KOPT-K1 (cell line): Measurements from ENCODE around the gene HOXA13.

Source experiments
- H3K27ac ChIP-seq: fragments of 200-600 bp; sonication (generic); 2 replicates; pipeline ENCODE4 v1.5.1; 2016; ENCODE audit warnings: antibody characterized with exemption, mild to moderate bottlenecking, low read depth, low read length; ENCODE audit not compliant: poor library complexity, severe bottlenecking
- H3K36me3 ChIP-seq: fragments of 200-600 bp; sonication (generic); 2 replicates; pipeline ENCODE4 v1.5.1; 2017; ENCODE audit warnings: antibody characterized with exemption, mild to moderate bottlenecking, low read length, moderate library complexity; ENCODE audit not compliant: insufficient read depth
- H3K9me3 ChIP-seq: fragments of 200-600 bp; sonication (generic); 2 replicates; pipeline ENCODE4 v1.5.1; 2017; ENCODE audit warnings: antibody characterized with exemption, low read length, mild to moderate bottlenecking; ENCODE audit not compliant: insufficient read depth, poor library complexity, severe bottlenecking

Gene HOXA13

DNA sequence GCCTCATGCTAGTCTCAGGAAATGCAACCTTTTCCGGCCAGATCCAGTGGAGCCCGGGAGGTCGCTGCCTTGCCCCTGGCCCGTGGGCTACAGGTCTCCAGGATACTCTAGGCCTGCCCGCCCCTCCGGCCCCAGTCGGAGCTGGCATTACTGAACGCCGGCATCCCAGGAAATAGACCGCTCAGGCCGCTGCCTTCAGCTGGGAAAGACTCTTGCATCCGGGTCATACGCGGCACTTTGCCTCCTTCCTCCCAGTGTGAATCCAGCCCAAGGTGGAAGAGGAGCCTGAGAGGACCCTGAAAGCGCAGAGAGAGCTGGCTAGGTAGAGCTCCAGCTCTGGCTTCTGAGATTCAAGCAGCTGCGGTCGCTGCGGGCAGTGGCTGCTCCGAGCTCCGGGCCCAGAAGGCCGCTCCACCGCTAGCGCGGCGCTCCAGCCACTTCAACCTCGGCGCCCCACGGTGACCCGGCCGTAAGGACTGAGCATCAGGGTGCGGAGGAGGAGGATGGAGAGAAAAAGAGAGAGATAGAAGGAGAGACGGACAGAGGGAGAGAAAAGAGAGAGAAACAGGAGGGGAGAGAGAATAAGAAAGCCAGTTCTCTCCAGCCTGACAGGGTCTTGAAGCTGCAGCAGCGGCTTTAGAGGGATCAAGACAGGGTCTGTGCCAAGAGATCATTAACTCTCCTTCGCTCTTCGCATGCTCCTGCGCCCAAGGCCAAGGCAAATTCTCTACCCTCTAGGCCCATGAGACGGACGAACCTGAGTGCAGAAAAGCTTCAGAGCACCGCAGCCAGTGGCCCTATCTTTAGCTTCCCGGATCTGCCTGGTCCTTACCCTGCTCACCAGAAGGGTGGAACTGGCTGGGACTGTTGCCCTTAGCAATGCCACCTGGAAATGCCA lies 24.0 kb downstream of the HOXA13 start:
- Histone ChIP-seq H3K9me3 (peaks cover 8% of the 10 kb centered on the region), H3K27ac (no peak overlapping the region), H3K36me3 (no peaks in the 10 kb centered on the region)

DNA sequence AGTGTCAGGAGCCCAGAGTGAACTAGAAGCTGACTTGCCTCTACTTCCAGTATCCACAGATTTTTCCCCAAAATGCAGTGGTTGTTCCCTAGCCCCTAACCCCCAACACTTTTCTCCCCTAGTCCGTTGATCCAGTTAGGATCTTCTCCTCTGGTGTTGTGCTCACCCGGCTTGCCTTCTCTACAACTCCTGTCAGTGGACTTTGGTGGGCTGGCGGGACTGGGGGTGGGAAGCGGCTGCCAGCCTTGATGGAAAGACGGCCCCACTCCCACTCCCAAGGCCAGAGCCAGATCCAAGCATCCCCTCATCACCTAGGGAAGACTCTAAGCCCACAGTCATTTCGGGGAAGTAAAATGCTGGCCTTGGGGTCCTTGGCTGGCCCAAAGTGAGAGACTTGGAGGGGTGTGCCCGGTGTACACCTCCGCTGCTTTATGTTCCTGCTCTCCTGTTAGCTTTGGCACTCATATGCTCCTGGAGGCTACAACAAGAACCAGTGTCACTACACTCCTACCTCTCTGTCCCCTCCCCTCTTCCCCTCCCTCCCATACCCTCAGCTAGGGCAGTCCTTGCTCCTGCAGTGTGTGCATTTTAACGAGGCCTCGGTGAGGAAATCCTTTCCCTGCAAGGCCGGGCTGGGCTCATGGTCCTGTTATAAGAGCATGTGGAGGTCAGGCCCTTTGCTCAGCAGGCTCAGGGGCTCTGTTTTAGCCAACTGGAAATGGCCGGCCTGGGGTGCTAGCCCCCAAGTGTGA lies 24.8 kb downstream of the HOXA13 start:
- Histone ChIP-seq H3K36me3 (no peaks in the 10 kb centered on the region), H3K9me3 (peaks cover 8% of the 10 kb centered on the region), H3K27ac (no peak overlapping the region)

- Histone ChIP-seq H3K9me3 (peaks cover 8% of the 10 kb centered on the region), H3K27ac (no peak within 1 kb of the TSS), H3K36me3 (no peaks in the 10 kb centered on the region)
These were observed 25.7 kb downstream of the HOXA13 start, which contains the start of gene HOXA10 for GRCh38 chr7:27173956-27174873. Gene HOXA10, minus strand, starts transcription at chr7:27174320. Its CDS starts 14 bp downstream, at chr7:27174306.

DNA sequence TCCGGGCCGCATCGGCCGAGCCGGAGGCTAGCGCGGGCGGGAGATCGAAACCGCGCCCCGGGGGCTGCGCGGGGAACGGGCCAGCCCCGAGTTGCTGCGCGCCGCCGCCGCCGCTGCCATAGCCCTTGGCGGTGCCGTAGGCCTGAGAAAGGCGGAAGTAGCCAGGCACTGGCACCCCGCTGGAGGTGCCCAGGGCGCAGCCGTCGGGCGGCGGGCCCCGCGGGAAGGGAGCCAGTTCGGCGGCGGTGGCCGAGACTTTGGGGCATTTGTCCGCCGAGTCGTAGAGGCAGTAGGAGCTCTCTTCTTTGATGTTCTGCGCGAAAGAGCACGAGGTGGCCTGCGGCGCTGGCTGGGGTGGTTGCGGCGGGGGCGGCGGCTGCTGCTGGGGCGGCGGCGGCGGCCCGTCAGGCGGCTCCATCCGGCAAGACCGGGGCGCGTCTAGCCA lies 26.4 kb downstream of the HOXA13 start:
- H3K36me3 ChIP-seq, result no peaks in the 10 kb centered on the region
- H3K9me3 ChIP-seq, result peaks cover 8% of the 10 kb centered on the region
- H3K27ac ChIP-seq, result no peak overlapping the region

GRCh38 chr7:27172823-27173510 lies 26.9 kb downstream of the HOXA13 start:
- Histone ChIP-seq H3K9me3 (peaks cover 8% of the 10 kb centered on the region), H3K27ac (no peak overlapping the region), H3K36me3 (no peaks in the 10 kb centered on the region)

- Histone ChIP-seq H3K27ac (no peak overlapping the region), H3K36me3 (no peaks in the 10 kb centered on the region), H3K9me3 (peaks cover 8% of the 10 kb centered on the region)
These were observed 27.5 kb downstream of the HOXA13 start for GRCh38 chr7:27172315-27172774.

DNA sequence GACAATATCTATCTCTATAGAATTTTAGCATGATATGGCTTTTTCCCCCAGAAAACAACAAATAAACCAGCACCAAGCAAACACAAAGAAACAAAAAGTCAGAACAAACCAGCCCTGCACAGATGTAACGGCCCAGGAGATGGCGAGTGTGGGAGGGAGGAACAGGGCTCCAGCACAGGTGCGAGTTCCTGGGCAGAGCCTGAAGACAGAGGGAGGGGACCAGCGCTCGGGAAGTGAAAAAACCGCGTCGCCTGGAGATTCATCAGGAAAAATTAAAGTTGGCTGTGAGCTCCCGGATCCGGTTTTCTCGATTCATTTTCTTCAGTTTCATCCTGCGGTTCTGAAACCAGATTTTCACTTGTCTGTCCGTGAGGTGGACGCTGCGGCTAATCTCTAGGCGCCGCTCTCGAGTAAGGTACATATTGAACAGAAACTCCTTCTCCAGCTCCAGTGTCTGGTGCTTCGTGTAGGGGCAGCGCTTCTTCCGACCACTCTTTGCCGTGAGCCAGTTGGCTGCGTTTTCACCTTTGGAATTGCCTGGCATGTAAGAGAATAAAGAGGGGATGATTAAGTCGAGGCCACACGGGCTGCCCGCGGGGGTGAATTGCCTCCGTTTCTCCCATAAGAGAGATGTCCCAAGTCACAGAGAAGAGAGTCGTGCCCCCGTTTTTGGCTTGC lies 28.1 kb downstream of the HOXA13 start:
- H3K9me3 ChIP-seq, result peaks cover 8% of the 10 kb centered on the region
- no peak overlapping the region for H3K27ac ChIP-seq
- no peaks in the 10 kb centered on the region for H3K36me3 ChIP-seq

DNA sequence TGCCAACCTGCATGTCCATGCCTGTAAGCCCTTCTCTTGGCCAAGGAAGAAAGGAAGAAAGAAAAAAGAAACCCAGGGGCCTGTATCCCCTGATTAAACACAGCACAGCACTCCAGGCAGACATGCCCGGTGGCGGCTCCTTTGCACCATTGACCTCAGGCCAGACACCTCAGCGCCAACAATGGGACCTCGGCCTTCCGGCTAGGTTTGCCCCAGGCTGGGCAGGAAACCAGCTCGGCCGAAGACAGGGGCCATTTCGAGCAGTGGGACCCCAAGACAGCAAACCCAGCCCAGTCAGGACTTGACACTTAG lies 28.6 kb downstream of the HOXA13 start:
- H3K27ac ChIP-seq, result no peak overlapping the region
- H3K9me3 ChIP-seq, result peaks cover 8% of the 10 kb centered on the region
- no peaks in the 10 kb centered on the region for H3K36me3 ChIP-seq

DNA sequence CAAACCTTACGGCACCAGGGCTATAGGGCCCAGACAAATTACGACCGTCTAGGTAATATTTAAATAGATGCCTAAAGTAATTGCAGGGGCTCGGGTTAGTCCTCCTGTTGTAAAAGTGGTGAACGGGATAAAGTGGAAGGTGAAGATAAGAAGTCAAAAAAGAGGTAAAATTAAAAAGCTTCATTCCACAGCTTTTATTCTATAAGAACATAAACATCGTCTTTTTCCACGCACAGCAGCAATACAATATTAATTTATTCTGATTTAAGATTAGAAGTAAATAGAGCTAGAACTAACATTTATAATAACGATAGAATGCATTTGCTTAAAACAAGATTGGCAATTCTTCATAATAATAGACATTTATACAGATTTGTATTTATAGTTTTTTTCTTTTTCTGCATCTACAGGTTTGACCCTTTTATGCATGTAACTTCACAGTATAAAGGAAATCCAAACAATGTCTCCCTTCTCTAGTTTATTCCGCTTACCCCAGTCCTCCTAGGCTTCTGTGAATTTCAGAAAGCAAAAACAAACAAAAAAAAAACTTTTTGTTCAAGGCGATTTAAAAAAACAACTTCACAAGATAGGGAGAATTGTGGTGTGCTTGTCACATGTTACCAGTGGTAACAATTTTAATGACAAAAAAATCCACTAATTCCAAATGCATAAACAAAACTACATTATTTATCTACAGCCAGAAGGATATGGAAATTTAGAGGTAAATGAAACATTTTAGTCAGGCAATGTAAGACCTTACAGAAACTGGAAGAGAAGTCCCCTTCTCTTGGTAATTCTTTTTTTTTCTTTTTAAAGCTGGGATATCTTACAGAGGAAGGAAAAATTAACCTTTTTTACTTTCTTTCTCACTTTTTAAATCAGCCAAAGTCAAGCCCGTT lies 29.2 kb downstream of the HOXA13 start:
- Histone ChIP-seq H3K9me3 (peaks cover 8% of the 10 kb centered on the region), H3K36me3 (no peaks in the 10 kb centered on the region), H3K27ac (no peak overlapping the region)

DNA sequence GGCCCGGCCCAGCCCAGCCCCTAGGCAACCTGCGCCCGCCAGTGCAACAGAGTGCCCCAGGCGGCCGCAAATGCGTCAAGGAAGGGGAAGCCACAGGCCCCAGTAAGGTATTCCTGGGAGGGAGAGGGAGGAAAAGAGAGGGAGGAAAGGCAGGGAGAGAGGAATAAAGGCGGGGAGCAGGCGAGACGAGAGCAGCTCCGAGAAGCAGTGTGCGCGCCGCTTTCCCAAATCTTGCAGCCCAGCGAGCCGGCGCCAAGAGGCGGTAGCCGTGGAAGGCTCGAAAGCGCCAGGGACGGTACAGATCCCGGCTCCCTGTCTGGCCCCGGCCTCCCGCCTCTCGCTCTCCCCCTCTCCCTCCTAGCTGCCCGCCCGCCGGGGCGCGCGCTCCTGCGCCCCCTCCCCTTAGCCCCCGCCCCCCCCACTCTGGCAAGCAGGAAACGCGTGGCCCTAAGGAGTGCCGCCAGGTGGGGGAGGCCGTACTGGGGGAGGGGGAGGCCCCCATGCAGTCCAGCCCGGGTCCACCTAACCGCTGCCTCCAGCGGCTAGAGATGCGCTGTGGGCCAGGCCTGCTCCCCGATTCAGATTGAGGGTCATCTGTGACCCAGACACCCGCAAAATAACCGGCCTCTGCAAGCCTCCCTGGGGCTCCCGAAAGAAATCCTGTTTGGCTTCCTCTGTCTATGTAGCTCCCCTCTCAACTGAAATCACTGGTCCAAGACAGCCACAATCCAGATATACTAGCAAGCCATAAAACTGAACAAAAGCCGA lies 30.0 kb downstream of the HOXA13 start:
- peaks cover 8% of the 10 kb centered on the region for H3K9me3 ChIP-seq
- no peaks in the 10 kb centered on the region for H3K36me3 ChIP-seq
- H3K27ac ChIP-seq, result no peak overlapping the region

- H3K9me3 ChIP-seq, result no peaks in the 10 kb centered on the region
- H3K27ac ChIP-seq, result no peak overlapping the region
- no peaks in the 10 kb centered on the region for H3K36me3 ChIP-seq
These were observed 31.5 kb downstream of the HOXA13 start for GRCh38 chr7:27168265-27168947.

DNA sequence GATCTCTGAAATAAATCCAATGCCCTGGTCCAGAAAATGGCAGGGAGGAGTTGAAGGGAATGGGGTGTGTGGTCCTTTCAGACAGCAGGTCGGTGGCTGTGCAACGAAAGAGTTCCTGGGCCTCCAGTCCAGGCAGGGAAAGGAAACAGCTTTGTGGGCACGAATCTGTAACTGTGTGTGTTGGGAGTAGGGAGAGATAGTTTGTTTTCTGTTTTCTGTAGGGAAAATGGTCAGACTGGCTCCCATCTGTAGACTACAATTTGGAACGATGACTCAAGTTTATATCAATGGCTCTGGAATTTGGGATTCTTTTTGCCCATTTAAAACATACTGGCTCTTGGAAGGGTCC lies 32.0 kb downstream of the HOXA13 start:
- Histone ChIP-seq H3K36me3 (no peaks in the 10 kb centered on the region), H3K9me3 (no peaks in the 10 kb centered on the region), H3K27ac (no peak overlapping the region)
